Left lobe of liver (tissue), 2 donors: ENCODE measurements around the gene C11orf52. TPM values are rescaled to one million over a fixed set of nuclear protein-coding genes. Genes with fewer than 3 reads are reported as not detected.
"Not testable (repeated sequence)": the region's sequence is repeated elsewhere in the genome, so short reads cannot be mapped to it uniquely, and the experiment has no call there.

ENCODE experiments used
- ATAC-seq: fragments of 200-7000 bp; cut with Tn5 transposase; one replicate; pipeline ENCODE4 v1.9.1; 2020; ENCODE audit warnings: mild to moderate bottlenecking, moderate library complexity
- DNase-seq: peaks from one replicate; pipeline ENCODE4 v3.0.0-alpha.2; 2020; ENCODE audit warnings: low spot score
- total RNA-seq: library from RNA; stranded (reverse); gene quantifications from one replicate; pipeline ENCODE4 v1.2.1, GENCODE V29; 2021
- donor health status: DM: no; HTN: no; CAD: no; lungs with moderate emphysema.
- donor health status: DM: no; HTN: yes; CAD: no.

Gene C11orf52
- total RNA-seq, 1 donor from 2014 or later: 11.8 TPM

GRCh38 chr11:111912535-111912934 lies 6.2 kb upstream of the C11orf52 start, which contains the start of gene HSPB2:
HSPB2 (plus strand) TSS chr11:111912734; CDS start chr11:111912830, 96 bp downstream.
- DNase-seq: no peak

GRCh38 chr11:111913031-111913861 lies 5.5 kb upstream of the C11orf52 start:
- DNase-seq: no peak
- no peak for ATAC-seq

More at GRCh38 chr11:111912535-111912934, 6.2 kb upstream of the C11orf52 start, which contains the start of gene HSPB2:
- ATAC-seq: no peak

- DNase-seq (no peak), ATAC-seq (no peak)
Measured at GRCh38 chr11:111913997-111914396, 4.7 kb upstream of the C11orf52 start.

GRCh38 chr11:111916768-111917167 lies 1.9 kb upstream of the C11orf52 start:
- DNase-seq: no peak
- ATAC-seq: no peak

- ATAC-seq (no peak), DNase-seq (no peak)
Measured at GRCh38 chr11:111917312-111917711, 1.4 kb upstream of the C11orf52 start.

GRCh38 chr11:111917788-111918187 lies 925 bp upstream of the C11orf52 start:
- DNase-seq (no peak), ATAC-seq (no peak)

GRCh38 chr11:111920908-111921307 lies 2.2 kb downstream of the C11orf52 start:
- ATAC-seq (no peak), DNase-seq (no peak)

GRCh38 chr11:111921541-111922230 lies 3.0 kb downstream of the C11orf52 start:
- ATAC-seq (no peak), DNase-seq (no peak)

GRCh38 chr11:111922803-111923202 lies 4.1 kb downstream of the C11orf52 start:
- no peak for DNase-seq
- no peak for ATAC-seq

- DNase-seq: no peak
- no peak for ATAC-seq
Measured at GRCh38 chr11:111923351-111923788, 4.7 kb downstream of the C11orf52 start.

GRCh38 chr11:111923951-111924350 lies 5.2 kb downstream of the C11orf52 start:
- DNase-seq (no peak), ATAC-seq (no peak)

GRCh38 chr11:111925953-111926352 lies 7.2 kb downstream of the C11orf52 start:
- DNase-seq (no peak), ATAC-seq (no peak)

- DNase-seq (peak; percentile 98), ATAC-seq (peak; percentile 88)
Measured at GRCh38 chr11:111926505-111927391, 8.0 kb downstream of the C11orf52 start.

- DNase-seq (no peak), ATAC-seq (no peak)
Measured at GRCh38 chr11:111930472-111930871, 11.8 kb downstream of the C11orf52 start.

- no peak for DNase-seq
- ATAC-seq: no peak
Measured at GRCh38 chr11:111932611-111932950, 13.9 kb downstream of the C11orf52 start.

GRCh38 chr11:111933176-111933575 lies 14.5 kb downstream of the C11orf52 start:
- not testable (repeated sequence) for ATAC-seq, DNase-seq

- DNase-seq (no peak), ATAC-seq (no peak)
Measured at GRCh38 chr11:111933872-111934271, 15.2 kb downstream of the C11orf52 start.

GRCh38 chr11:111934306-111934705 lies 15.6 kb downstream of the C11orf52 start:
- peak; percentile 42 for DNase-seq
- no peak for ATAC-seq

- ATAC-seq (peak; percentile 53), DNase-seq (peak; percentile 65)
Measured at GRCh38 chr11:111935317-111936039, 16.8 kb downstream of the C11orf52 start.

- ATAC-seq (no peak), DNase-seq (no peak)
Measured at GRCh38 chr11:111936040-111936540, 17.4 kb downstream of the C11orf52 start.
